ENCODE data around the gene MBTPS1.

MBTPS1 gene

GRCh38 chr16:84033251-84034195 lies 83.2 kb downstream of the MBTPS1 start:
- DNase-seq = no peak

DNA sequence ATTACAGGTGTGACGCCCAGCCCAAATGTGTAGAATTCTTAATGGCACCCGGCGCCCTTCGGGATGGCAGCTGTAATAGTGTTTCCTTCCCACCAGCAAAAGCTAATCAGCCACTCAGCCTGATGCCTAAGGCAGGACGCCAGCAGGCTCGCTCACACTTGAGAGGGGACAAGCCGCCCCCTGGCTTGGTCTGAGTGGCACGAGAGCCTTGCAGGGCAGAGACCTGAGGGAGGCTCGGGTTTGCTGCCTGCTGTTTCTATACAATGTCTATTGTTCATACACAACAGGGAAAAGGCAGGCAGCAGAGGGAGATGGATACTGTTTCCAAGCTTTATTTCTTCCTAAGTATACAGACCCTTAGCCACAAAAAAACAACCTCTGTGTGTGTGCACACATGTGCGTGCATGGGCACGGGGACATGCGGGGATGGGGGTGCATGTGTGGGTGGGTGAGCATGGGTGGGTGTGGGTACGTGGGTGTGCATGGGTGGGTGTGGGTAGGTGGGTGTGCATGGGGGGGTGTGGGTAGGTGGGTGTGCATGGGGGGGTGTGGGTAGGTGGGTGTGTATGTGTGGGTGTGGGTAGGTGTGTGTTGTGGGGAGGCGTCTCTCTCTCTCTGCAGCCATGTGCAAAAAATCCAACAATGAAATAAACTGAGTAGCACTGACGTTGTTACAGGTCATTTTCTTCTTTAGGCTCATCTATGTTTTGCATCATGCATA lies 84.1 kb downstream of the MBTPS1 start:
- no peak for DNase-seq

DNA sequence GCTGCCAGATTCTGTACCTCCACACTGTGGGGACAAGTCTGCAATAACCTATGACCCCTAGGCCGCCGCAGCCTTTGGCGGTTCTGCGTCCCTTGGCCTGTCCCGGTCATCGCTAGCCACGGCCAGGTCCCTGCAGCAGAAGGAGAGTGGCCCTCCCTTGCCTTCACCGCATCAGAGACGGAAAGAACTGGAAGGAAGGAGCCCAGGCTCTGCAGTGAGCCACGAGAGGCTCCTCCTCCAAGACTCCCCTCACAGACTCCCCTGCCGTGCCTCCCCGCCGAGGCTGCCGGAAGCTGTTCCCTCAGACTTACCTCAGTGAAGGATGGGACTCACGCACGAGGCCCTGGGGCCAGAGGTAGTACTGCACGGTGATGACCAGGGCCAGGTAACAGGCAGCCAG lies 85.2 kb downstream of the MBTPS1 start:
- no peak for DNase-seq

- DNase-seq = no peak
Observed at GRCh38 chr16:84029297-84030047, 87.3 kb downstream of the MBTPS1 start.

DNA sequence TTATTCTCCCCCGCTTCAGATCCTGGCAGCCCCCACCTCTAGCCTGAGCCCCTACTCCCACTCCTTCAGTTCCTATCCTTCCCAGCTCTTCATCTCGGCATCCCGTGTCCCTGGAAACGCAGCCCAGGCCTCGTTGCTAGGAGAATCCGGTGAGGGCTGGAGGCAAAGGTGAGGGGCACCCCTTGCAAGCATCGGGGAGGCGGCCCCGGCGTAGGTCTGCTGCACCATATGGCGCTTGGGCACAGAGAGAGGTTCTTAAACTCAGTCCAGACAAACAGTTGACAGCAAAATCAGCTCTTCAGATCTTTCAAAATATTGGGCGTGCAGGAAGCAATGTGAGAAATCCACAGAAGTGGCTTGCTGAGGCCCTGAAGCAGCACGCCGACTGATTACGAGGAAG lies 89.1 kb downstream of the MBTPS1 start:
- DNase-seq = no peak

GRCh38 chr16:84026606-84027005 lies 90.1 kb downstream of the MBTPS1 start:
- no peak for DNase-seq

DNA sequence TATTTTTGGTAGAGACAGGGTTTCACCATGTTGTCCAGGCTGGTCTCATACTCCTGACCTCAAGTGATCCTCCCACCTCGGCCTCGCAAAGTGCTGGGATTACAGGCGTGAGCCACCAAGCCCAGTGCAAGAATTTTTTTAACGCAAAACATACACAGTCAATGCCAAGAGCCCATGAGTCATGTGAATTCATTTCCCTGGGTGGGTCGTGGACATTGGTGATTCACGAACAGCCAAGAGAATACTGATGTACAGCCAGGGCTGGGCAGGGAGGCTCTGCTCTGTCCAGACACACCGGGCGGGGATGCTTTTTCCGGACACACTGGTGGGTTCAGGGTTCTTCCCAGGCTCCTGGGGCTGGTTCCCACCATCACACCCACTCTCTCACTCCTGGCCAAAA lies 91.9 kb downstream of the MBTPS1 start:
- no peak for DNase-seq

GRCh38 chr16:84022644-84023043 lies 94.1 kb downstream of the MBTPS1 start:
- DNase-seq = no peak

GRCh38 chr16:84021488-84021887 lies 95.3 kb downstream of the MBTPS1 start:
- DNase-seq = no peak

DNA sequence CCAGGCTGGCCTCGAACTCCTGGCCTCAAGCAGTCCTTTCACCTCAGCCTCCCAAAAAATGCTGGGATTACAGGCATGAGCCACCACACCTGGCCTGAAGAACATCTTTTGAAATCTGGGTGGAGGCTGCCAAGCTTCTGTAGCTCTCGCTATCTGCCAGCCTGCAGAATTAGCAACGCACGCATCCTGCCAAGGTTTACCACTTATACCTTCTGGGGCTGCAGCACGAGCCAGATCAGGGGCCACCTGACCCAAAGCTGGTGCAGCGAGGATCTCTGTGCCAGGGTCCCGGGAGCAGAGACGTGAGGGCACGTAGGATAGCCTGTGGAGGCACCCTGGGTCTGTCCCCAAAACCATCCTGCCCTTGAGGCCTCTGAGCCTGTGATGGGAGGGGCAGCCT lies 96.4 kb downstream of the MBTPS1 start:
- no peak for DNase-seq

DNA sequence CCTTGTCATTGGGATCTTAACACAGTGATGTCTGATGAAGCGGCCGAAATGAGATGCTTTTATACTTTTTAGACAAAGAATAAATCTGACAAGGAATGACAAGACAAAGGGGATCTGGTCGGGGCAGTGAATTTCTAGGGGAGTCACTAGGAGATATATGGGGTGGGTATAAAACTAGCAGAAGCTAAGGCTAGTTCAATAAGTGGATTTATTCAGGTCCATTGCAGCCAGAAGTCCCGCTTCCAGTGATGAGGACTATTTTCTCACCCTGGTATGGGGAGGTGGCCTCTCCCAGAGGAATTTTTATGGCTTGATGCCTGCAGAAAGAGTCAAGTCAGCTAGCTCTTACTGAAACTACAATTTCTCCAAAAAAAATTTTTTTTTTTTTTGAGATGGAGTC lies 98.0 kb downstream of the MBTPS1 start:
- no peak for DNase-seq

DNA sequence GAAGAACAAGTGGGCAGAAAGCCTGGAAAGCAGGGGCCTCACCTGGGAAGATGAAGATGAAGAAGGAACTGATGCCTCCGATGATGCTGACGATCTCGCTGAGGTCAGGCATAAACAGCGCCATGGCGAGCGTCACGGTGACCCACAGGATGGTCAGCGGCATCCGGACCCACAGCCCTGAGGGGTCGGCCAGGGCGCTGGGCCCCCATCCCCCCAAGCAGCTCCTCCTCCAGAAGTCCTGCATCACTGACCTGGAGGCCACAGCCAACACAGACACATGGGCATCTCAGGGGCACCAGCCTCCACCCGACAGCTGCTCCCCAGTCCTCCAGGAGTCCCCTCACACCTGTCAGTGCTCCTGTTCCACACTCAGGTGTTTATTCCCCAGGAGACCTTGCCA lies 100.3 kb downstream of the MBTPS1 start:
- no peak for DNase-seq

DNA sequence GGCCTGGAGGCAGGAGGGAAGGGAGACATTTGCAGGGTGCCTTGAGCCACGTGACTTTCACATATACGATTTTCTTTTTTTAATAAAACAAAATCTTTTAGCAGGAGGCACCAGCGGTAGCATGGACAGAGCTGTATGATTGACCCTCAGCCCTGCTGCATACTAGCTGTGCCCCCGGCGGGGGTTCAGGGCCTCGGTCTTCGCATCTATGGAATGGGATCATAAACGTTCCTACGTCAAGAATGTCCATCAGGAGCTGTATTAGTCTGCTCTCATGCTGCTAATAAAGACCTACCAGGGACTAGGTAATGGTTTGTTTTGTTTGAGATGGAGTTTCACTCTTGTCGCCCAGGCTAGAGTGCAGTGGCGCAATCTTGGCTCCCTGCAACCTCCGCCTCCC lies 101.3 kb downstream of the MBTPS1 start:
- no peak for DNase-seq

DNA sequence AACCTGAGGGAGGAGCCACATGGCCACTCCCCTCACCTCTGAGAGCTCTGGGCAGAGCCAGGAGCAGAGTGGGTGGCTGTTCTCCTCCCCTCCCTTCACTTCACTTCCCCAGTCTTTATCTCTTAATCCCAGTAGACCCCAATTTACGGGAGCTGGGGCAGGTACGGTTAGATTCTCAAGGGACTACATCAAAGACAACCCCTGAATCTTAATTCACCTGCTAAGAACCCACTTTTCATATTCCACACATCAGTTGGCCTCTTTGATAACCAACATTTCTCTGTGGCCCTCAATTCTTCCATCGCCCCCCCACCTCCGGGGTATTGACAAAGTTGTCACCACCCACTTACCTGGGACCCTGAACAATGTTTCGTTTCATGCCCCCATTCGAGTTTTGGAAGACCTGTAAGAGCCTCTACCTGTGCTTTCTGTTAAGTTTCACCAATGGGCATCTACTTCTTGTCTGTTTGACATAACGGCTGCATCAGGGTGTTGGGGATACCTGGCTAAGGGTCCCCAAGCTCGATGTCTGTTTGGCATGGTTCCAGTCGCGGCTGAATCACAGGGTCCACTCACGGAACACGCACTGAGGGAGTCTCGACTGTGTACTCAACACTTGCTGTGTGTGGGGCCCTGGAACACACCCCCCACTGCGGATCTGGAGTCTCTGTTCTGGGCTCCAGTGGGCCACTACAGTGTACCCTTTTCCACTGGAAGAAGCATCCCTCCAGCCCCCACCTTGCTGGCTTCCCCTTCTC lies 102.0 kb downstream of the MBTPS1 start:
- DNase-seq = no peak

- peak; percentile 65 for DNase-seq
Observed at GRCh38 chr16:84013787-84014569, 102.8 kb downstream of the MBTPS1 start.

- no peak for DNase-seq
Observed at GRCh38 chr16:84009282-84009681, 107.5 kb downstream of the MBTPS1 start.

- no peak for DNase-seq
Observed at GRCh38 chr16:84007965-84008364, 108.8 kb downstream of the MBTPS1 start.

GRCh38 chr16:84007520-84007919 lies 109.2 kb downstream of the MBTPS1 start:
- no peak for DNase-seq

- no peak for DNase-seq
Observed at GRCh38 chr16:84005391-84005790, 111.4 kb downstream of the MBTPS1 start.

GRCh38 chr16:84004442-84004841 lies 112.3 kb downstream of the MBTPS1 start:
- DNase-seq = no peak

Measured in activated CD8-positive, alpha-beta memory T cell treated with anti-CD3 and anti-CD28 coated beads for 24 hours (primary cell).